Kidney glomerular epithelial cell (primary cell): ENCODE measurements around the gene ABCB10.
"Not testable (repeated sequence)": the region's sequence is repeated elsewhere in the genome, so short reads cannot be mapped to it uniquely, and the experiment has no call there.

Experiments
- DNase-seq: peaks from one replicate; lab custom pipeline; 2025; lab: John Stamatoyannopoulos, UW

ABCB10 gene

GRCh38 chr1:229535230-229535629 lies 23.3 kb downstream of the ABCB10 start:
- no peak for DNase-seq

- no peak for DNase-seq
Observed at GRCh38 chr1:229531326-229531725, 27.2 kb downstream of the ABCB10 start.

GRCh38 chr1:229529639-229530038 lies 28.9 kb downstream of the ABCB10 start:
- DNase-seq: no peak

- DNase-seq: no peak
Observed at GRCh38 chr1:229526695-229527094, 31.8 kb downstream of the ABCB10 start.

GRCh38 chr1:229523052-229523451 lies 35.5 kb downstream of the ABCB10 start:
- no peak for DNase-seq

GRCh38 chr1:229514578-229515275 lies 43.8 kb downstream of the ABCB10 start:
- DNase-seq: peak; percentile 54

- not testable (repeated sequence) for DNase-seq
Observed at GRCh38 chr1:229511625-229512024, 46.9 kb downstream of the ABCB10 start.

- DNase-seq: not testable (repeated sequence)
Observed at GRCh38 chr1:229511201-229511600, 47.3 kb downstream of the ABCB10 start.

GRCh38 chr1:229509576-229509975 lies 48.9 kb downstream of the ABCB10 start:
- peak; percentile 29 for DNase-seq

GRCh38 chr1:229508823-229509337 lies 49.6 kb downstream of the ABCB10 start:
- DNase-seq: no peak

- peak; percentile 92 for DNase-seq
Observed at GRCh38 chr1:229507951-229508822, 50.3 kb downstream of the ABCB10 start, which contains the start of gene NUP133. Gene NUP133, minus strand, starts transcription at chr1:229508341. Its CDS starts 92 bp downstream, at chr1:229508249.

GRCh38 chr1:229507502-229507901 lies 51.0 kb downstream of the ABCB10 start:
- no peak for DNase-seq

- DNase-seq: no peak
Observed at GRCh38 chr1:229506633-229507032, 51.9 kb downstream of the ABCB10 start.

- no peak for DNase-seq
Observed at GRCh38 chr1:229495782-229496181, 62.7 kb downstream of the ABCB10 start.

- DNase-seq: no peak
Observed at GRCh38 chr1:229487181-229487580, 71.3 kb downstream of the ABCB10 start.

- DNase-seq: no peak
Observed at GRCh38 chr1:229485318-229485717, 73.2 kb downstream of the ABCB10 start.

- no peak for DNase-seq
Observed at GRCh38 chr1:229482511-229482910, 76.0 kb downstream of the ABCB10 start.

GRCh38 chr1:229480495-229480894 lies 78.0 kb downstream of the ABCB10 start:
- DNase-seq: no peak

GRCh38 chr1:229479660-229480399 lies 78.7 kb downstream of the ABCB10 start:
- no peak for DNase-seq

- DNase-seq: no peak
Observed at GRCh38 chr1:229478852-229479251, 79.7 kb downstream of the ABCB10 start.

GRCh38 chr1:229475859-229476258 lies 82.6 kb downstream of the ABCB10 start:
- DNase-seq: not testable (repeated sequence)

- no peak for DNase-seq
Observed at GRCh38 chr1:229474509-229474908, 84.0 kb downstream of the ABCB10 start.
